T47D (cell line): ENCODE data around the gene FAM217A.
"Not testable (repeated sequence)": the region's sequence is repeated elsewhere in the genome, so short reads cannot be mapped to it uniquely, and the experiment has no call there.

Experiments
- DNase-seq, 2 experiments: peaks; one replicate each; pipeline versions ENCODE4 v3.0.0 to v3.0.0-alpha.2; 2011 to 2012; ENCODE audit warnings: low read depth in 1 of 2, low spot score in 1 of 2
- JUND ChIP-seq: IDR thresholded peaks from 2 replicates; pipeline ENCODE4 v1.6.1; 2012; ENCODE audit warnings: low read depth
- in situ Hi-C: cut with HindIII; loops from 2 replicates; pipeline ENCODE4 v1.10.0; 2016; ENCODE audit warnings: low sequenced_read_pairs, low pct_unique_long_range_greater_than_20kb

FAM217A gene, protein sequence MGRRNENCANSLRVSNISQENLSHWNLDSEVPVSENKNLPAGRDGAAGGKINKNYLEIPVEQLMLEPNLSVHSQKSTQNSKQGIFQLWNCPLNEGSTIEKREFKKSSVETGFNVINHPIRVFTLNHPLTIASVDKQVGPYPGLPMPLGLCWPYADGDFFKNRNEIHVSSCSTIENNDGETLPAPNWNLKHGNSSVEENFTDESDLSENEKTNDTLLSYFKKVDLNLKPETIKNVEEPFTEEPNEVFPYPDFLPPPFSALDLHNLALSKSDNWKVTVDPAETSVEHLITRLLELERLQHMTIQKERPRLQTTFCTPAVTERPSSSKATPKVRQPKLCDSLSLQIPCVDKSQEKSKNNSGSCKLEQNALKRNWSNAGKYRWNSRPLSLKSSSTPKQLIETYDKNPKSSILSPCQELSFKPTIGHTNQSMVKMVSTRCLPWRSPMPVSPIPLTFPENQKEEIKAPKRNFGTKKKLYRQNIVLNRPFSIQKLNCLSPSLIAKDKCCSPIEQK

GRCh38 chr6:4078691-4079471 is at the start of gene FAM217A:
Gene FAM217A (minus strand): TSS chr6:4079137. CDS start chr6:4077414, 1,723 bp downstream.
- in situ Hi-C loops = no loop called here
- DNase-seq = no peak
- no peak for TF ChIP-seq JUND

- in situ Hi-C loops = no loop called here
Observed at GRCh38 chr6:4128072-4128471, 49.1 kb upstream of the FAM217A start.

DNA sequence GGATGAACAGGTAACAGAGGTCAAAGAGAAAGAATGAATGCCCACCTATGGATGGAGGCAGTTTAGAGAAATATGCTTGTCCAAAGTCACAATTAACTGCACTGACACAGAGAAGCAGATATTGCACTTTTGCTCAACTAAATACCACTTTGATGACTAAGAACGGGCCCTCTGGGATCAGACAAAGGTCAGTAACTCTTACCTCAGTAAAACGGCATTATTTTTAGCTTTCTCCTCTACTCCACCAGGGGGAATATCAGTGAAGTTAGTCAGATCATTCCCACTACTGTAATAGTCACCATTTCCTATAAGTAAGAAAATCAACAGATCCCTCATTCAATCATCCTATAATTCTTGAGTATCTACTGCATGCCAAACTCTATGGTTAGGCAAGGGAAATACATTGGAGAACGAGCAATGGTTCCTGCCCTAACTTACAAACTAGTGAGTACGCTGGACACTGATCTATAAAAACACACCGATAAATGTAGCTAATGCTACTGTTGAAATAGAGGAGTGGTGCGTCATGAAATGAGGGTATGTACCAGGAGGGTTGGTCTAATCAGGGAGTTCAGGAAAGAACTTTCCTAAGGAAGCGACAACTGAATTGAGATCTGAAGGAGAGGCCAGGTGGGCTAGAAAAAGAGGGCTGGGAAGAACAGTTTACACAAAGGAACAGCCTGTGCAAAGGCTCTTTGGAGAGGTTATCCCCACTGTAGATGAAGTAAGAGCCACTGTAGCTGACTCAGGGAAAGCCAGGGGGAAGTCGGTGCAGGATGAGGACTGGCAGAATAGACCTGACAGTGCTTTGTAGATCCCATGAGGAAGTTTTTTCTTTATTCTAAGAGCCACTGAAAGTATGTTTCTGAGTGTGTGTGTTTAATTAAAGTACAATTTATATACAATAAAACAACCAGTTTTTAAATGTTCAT is 47.3 kb upstream of the FAM217A start:
- TF ChIP-seq JUND = no peak
- no peak for DNase-seq

More at GRCh38 chr6:4128072-4128471, 49.1 kb upstream of the FAM217A start:
- no peak for TF ChIP-seq JUND
- DNase-seq = no peak

DNA sequence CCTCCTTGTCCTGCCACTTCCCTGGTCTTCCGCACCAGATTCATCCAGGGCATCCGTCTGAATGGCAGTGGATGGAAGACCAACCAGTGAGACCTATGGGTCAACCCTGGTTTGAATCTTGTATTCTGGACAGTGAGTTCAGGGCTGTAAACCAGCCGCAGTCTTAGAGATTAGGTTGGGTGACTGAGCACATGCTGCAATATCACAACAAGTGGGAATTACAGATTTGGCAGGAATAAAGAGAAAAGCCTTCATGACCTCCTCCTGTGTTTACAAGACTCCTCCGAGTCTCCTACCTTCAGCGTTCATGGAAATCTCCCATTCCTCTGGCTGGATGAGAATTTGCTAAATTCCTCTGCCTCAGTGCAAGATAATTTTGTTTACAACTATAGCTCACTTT is 46.6 kb upstream of the FAM217A start:
- in situ Hi-C loops = no loop called here
- no peak for DNase-seq
- no peak for TF ChIP-seq JUND

More for the DNA sequence above, 47.3 kb upstream of the FAM217A start:
- in situ Hi-C loops = no loop called here

GRCh38 chr6:4124351-4124750 is 45.4 kb upstream of the FAM217A start:
- no peak for TF ChIP-seq JUND
- in situ Hi-C loops = no loop called here
- no peak for DNase-seq

- no peak for TF ChIP-seq JUND
- in situ Hi-C loops = no loop called here
- peak in 1 of 2 experiments; percentile 52 for DNase-seq
Observed at GRCh38 chr6:4115741-4116140, 36.8 kb upstream of the FAM217A start.

DNA sequence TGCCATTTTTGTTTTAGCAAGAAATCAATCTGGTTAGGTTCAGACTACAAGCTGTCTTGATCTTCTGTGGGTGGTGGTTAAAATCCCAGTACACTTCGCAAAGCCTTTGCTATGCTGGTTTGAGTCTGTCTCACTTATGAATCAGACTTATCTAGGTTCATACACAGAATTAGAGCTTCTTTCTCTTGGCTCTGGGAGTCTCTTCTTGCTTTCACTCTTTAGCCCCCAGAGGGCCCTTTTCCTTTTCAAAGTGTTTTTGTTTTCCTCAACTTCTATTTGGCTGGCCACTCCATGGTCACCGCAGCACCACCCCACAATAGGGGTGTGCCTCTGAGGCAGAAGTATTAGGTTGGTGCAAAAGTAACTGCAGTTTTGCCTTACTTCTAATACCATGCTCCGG is 35.2 kb upstream of the FAM217A start:
- no peak for TF ChIP-seq JUND
- no peak for DNase-seq
- in situ Hi-C loops = no loop called here

DNA sequence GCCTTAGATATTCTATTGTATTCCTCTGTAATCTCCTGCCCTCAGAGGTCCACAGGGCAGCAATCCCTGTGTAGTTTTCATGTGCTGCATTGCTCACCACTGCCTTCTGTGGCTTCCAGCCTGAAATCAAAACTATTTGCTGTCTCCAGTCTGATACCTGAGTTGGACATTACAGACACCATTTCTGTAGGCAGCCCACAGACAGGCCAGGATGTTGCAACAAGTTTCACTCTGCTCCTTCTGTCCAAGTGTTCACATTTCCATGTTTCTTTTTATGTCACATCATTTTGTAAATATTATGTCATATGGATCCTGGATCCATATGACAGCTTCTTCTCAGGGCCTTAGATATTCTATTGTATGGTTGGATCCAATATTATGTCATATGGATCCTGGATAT is 34.7 kb upstream of the FAM217A start:
- no peak for TF ChIP-seq JUND
- no peak for DNase-seq
- in situ Hi-C loops = no loop called here

DNA sequence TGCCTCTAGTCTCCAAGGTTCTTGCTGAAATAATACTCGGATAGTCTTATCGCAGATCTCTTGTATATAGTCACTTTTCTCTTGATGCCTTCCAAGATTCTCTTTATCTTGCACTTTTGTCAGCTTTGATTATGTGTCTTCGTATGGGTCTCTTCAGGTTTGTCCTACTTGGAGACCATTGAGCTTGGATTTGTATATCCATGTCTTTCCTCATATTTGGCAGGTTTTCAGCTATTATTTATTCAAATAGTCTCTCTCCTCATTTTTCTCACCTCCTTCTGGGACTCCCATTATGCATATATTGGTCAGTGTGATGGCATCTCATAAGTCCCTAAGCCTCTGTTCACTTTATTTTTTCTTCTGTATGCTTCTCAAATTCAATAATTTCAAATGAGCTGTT is 33.4 kb upstream of the FAM217A start:
- in situ Hi-C loops = no loop called here
- TF ChIP-seq JUND = no peak
- DNase-seq = no peak

- DNase-seq = peak in 1 of 2 experiments; percentile 23
- in situ Hi-C loops = not testable (repeated sequence)
Observed at GRCh38 chr6:4109363-4109815, 30.5 kb upstream of the FAM217A start.

GRCh38 chr6:4108561-4109093 is 29.7 kb upstream of the FAM217A start:
- in situ Hi-C loops = no loop called here
- no peak for DNase-seq
- no peak for TF ChIP-seq JUND

- no peak for DNase-seq
- TF ChIP-seq JUND = no peak
- in situ Hi-C loops = no loop called here
Observed at GRCh38 chr6:4107873-4108272, 28.9 kb upstream of the FAM217A start.
